H1 (cell line): Measurements from ENCODE around the gene DEGS2. TPM values are rescaled to one million over a fixed set of nuclear protein-coding genes. Genes with fewer than 3 reads are reported as not detected.

Experiments used
- JUND ChIP-seq: IDR thresholded peaks from 2 replicates; pipeline ENCODE4 v1.6.1; 2011; ENCODE audit warnings: mild to moderate bottlenecking, improper control_type of control experiment, low read length
- polyA plus RNA-seq, 7 experiments: library from polyadenylated mRNA; depleted of rRNA in 3 of 7; stranded (reverse) in 5 of 7; unstranded in 2 of 7; fragments of >200 nt in 5 of 7; fragments of 200-250 nt in 2 of 7; gene quantifications; 1 replicate in 5 of 7; 2 replicates in 1 of 7; 4 replicates in 1 of 7; pipeline versions ENCODE4 v1.2.1 to v1.2.3, GENCODE V29; 2011 to 2013; ENCODE audit warnings: missing spikeins in 2 of 7, mixed read lengths in 2 of 7
- total RNA-seq: library from RNA; stranded (reverse); fragmentation: NEBNext Ultra II Directional; extraction: Animal tissue kit (Norgen Biotek cat#: 25700); gene quantifications from 2 replicates; pipeline ENCODE4 v1.2.1, GENCODE V29; 2021
- TF ChIP-seq, protein P1 (sequence below): IDR thresholded peaks from 2 replicates; pipeline ENCODE4 v1.6.1; 2012; ENCODE audit warnings: inconsistent platforms

Gene DEGS2
- total and polyA plus RNA-seq, 2 of the 8 experiments (the other 6 are each of a cell fraction or from before 2014, with no cell fraction given), result 0.61 to 0.82 TPM

DNA sequence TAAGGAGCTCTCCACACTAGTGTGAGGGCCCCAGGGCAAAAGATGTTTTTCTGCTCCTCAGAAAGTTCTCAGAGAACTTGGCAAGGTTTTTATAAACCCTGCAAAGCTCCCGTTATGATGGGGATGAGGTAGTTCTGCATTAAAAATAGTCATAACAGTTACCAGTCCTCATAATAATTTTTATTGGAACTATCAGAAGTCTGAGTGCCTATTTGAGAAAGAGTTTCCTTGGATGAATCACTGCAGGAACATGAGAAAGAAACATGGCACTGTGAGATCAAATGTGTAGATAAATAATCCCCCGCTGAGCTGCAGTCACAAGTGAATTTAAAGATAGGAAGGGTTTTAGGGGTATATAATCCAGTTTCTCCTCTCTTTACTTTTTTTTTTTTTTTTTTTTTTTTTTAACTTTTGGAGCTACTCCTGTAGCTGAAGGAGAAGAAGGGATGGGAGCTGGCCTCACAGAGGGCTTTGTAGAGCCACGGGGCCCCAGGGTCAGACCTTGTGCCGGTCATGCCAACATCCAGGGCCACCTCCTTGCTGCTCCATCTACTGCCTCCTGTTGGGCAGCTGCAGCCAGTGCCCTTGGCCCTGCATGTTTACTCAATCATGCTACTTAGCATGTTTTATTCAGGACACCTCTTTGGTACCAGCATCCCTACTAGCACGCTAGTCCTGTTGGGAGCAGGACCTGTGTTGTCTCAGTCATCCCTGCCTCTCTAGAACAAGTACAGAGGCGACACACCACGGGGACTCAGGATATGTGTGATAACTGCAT is 54.7 kb downstream of the DEGS2 start (continued):
- no peak for TF ChIP-seq JUND
- TF ChIP-seq, protein P1, sequence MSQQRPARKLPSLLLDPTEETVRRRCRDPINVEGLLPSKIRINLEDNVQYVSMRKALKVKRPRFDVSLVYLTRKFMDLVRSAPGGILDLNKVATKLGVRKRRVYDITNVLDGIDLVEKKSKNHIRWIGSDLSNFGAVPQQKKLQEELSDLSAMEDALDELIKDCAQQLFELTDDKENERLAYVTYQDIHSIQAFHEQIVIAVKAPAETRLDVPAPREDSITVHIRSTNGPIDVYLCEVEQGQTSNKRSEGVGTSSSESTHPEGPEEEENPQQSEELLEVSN, result no peak
